GM18951 (cell line): ENCODE results near the gene TRHDE.

Source experiments
- POLR2A ChIP-seq: IDR thresholded peaks from 4 replicates; pipeline ENCODE4 v1.6.1; 2011; ENCODE audit warnings: mild to moderate bottlenecking; ENCODE audit not compliant: insufficient read length, insufficient read depth; ENCODE audit errors: extremely low read depth
- in situ Hi-C: fragments of 300-500 bp; cut with MboI; formaldehyde crosslinking; loops from one replicate; pipeline ENCODE4 v1.12.0; 2022; ENCODE audit warnings: low sequenced_read_pairs, mixed read lengths, inconsistent platforms; ENCODE audit not compliant: unreplicated experiment

Gene TRHDE

GRCh38 chr12:72368298-72368697 is 96.1 kb downstream of the TRHDE start:
- TF ChIP-seq POLR2A: no peak
- in situ Hi-C loops: no loop called here

GRCh38 chr12:72368719-72369422 is 96.7 kb downstream of the TRHDE start:
- no peak for TF ChIP-seq POLR2A
- in situ Hi-C loops: no loop called here

DNA sequence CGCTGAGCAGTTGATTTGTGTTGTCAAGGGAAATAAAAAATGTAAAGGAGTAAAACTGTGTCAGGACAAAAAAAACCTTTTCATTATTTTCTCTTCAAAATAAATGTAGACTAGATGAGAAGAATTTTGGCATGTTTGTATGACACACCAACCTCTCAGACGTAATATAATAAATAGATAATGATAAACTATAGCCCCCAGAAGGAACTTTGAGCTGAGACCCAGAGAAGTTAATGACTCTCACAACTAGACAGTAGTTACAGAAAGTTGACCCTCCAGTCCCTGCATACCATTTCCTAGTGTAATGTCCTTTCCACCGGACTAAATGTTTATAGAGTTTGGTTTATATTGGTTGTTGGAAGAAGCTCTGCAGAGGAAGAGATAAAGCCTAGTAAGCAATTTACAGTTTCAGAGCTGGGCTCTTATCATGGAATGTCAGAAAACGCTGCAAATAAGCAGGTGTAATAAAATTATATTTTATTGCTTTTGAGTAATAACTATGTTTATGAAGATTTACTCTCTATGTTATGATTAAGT is 97.3 kb downstream of the TRHDE start:
- in situ Hi-C loops: no loop called here
- TF ChIP-seq POLR2A: no peak

- in situ Hi-C loops: no loop called here
- no peak for TF ChIP-seq POLR2A
Measured at GRCh38 chr12:72380441-72380840, 108.3 kb downstream of the TRHDE start.

DNA sequence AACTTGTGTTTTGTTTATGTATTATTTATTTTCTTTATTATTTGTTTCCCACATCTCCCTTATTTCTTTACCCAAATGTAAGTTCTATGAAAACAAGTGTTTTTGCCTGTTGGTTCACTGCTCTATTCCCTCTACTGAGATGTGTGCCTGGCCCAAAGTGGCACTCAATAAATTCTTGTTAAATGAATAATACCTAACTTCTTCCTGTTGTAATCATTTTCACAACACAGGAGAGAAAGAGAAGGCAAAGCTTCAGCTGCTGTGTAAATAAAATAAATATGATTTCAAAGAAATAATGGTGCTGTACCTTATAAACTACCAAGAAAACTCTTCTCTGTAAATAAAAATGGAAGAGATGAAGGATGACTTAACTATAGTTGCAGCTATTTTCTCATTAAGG is 116.2 kb downstream of the TRHDE start:
- in situ Hi-C loops: no loop called here
- TF ChIP-seq POLR2A: no peak

GRCh38 chr12:72390146-72390545 is 118.0 kb downstream of the TRHDE start:
- in situ Hi-C loops: no loop called here
- TF ChIP-seq POLR2A: no peak

DNA sequence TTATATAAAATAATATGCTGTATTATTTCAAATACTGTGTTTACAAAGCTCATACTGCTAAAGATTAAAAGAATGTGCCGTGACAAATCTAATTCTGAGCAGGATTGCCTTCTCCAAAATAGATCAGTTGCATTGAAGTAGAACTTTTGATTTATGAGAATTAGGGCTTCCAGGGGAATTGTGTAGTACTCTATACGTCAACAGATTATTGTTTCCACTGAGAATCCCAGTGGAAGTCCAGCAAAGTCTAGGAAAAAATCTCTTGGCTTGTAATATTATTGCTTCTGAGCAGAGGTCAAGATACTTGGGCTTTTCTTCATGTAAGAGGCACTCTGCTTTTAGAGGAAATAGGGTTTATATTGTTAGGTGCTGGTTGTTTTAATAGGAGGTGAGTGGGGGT is 133.9 kb downstream of the TRHDE start:
- in situ Hi-C loops: no loop called here

DNA sequence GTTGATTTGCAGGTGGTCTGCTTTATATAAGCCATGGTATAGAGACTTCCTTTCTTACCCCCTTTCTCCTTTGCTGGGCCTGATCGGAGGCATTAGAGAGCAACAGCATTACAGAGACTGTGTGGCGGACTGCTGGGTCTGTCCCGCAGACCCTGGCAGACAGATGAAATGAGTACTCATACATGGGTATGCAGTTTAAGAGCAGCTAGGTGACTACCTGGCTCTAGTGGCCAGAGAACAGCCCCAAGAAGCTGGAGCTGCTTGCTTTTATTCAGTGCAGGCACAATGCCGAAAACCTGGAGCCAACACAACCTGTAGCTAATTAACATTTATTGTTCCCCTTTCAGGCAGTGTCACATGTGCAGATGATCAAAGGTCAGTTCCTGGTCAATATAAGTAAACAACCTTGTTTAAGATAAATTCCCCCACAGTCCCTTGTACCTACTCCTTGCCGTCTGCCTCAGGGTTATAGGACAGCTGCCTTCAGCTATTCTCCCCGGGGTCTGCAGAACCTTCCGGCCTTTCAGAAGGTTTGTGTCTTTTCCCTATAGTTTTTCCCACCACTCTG is 160.0 kb downstream of the TRHDE start:
- in situ Hi-C loops: no loop called here
- no peak for TF ChIP-seq POLR2A

More for the DNA sequence above, 133.9 kb downstream of the TRHDE start:
- TF ChIP-seq POLR2A: no peak

DNA sequence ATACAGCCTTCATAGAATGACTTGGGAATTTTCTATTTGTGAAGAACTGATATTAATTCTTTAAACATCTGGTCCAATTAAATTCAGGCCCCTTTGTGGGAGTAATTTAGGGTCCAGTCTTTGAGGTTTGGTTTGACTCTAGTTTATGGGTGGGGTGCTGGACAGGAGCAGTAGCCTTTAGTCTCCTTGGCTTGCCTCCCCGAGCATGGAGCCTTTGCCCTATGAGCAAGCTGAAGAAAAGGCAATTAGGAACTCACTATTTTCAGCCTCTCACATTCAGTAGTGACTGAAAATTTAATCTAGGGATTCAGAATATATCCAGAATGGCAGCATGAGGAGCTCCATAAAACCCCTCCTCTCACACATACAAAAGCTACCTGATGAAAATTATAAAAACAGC is 161.1 kb downstream of the TRHDE start:
- no peak for TF ChIP-seq POLR2A
- in situ Hi-C loops: no loop called here

- no peak for TF ChIP-seq POLR2A
- in situ Hi-C loops: no loop called here
Measured at GRCh38 chr12:72434999-72435398, 162.8 kb downstream of the TRHDE start.

DNA sequence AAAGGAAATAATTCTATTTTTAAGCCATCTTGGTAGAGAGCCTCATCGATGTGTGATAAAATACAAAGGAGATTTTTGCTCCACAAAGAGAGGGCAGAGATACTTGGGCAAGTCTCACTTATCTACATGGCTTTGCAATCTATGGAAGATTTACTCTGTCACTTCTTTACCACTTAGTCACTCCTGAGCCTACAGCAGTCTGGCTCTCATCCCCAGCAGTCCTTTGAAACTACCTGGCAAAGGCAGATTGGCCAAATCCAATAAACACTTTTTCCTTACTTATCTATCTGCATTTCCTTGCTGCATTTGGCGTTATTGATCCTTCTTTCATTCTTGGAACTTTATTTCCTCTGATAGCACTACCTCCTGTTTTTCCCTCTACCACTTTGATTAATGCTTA is 170.0 kb downstream of the TRHDE start:
- in situ Hi-C loops: no loop called here
- no peak for TF ChIP-seq POLR2A

DNA sequence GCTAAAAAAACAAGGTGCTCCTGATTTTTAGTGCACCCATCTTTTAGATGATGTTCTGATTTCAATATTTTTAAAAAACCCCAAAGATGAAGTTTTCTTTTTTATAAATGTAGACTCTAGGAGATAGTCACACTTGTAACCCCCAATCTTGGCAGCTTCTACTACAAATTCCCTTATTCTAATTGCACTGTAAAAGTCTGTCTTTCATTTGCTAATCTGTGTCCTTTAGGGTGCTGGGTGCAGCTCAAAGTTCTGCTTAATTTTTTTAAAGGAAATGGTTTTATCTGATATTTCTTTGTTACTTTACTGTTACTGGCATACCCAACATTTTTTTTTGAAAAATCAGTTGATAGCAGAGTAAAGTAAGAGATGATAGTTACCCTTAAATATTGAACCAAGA is 172.0 kb downstream of the TRHDE start:
- in situ Hi-C loops: no loop called here
- no peak for TF ChIP-seq POLR2A

- in situ Hi-C loops: no loop called here
- TF ChIP-seq POLR2A: no peak
Measured at GRCh38 chr12:72444566-72444965, 172.4 kb downstream of the TRHDE start.

DNA sequence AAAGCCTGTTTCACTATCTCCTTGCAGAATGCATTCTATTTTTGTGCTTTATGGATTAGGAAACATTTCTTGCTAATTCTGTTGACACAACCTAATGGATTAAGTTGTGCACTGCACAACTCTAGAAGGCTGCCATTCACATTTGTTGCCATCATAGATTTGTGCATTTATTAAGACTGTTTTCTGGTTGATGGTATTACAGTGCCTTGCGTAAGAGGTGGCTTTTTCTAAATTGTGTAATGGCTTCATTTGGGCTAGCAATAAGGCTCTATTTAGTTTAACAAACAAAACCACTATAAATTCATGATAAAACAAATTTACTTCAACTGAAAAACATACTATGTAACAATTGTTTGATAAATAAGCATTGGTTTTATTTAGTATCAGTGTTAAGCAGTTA is 175.9 kb downstream of the TRHDE start:
- TF ChIP-seq POLR2A: no peak
- in situ Hi-C loops: no loop called here

GRCh38 chr12:72448805-72449204 is 176.6 kb downstream of the TRHDE start:
- no peak for TF ChIP-seq POLR2A
- in situ Hi-C loops: no loop called here

DNA sequence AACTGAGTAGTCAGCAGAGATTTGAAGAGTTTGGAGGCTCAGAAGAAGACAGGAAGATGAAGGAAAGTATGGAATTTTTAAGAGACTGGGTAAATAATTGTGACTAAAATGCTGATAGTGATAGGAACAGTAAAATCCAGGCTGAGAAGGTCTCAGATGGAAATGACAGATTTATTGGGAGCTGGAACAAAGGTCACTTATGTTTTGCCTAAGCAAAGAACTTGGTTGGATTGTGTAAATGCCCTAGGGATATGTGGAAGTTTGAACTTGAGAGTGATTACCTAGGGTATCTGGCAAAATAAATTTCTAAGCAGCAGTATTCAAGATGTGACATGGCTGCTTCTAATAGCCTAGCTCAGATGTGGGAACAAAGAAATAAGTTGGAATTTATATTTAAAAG is 180.9 kb downstream of the TRHDE start:
- in situ Hi-C loops: no loop called here
- no peak for TF ChIP-seq POLR2A
